OCI-LY1 (cell line): ENCODE data around the gene PTMS.

Source experiments
- H2AFZ ChIP-seq: fragments of 200-600 bp; sonication (generic), shearing (Covaris generic); 2 replicates; pipeline ENCODE4 v1.6.0; 2014; ENCODE audit warnings: antibody characterized with exemption, mild to moderate bottlenecking, low read length
- H3F3A ChIP-seq: fragments of 200-600 bp; sonication (generic), shearing (Covaris generic); 2 replicates; pipeline ENCODE4 v1.6.0; 2014; ENCODE audit warnings: mild to moderate bottlenecking, antibody characterized with exemption, low read length, moderate library complexity; ENCODE audit not compliant: insufficient read depth
- H3K27ac ChIP-seq: fragments of 200-600 bp; sonication (generic); 2 replicates; pipeline ENCODE4 v1.5.1; 2014; ENCODE audit warnings: low read length, mixed run types, mild to moderate bottlenecking, low read depth; ENCODE audit not compliant: poor library complexity, severe bottlenecking
- H3K27me3 ChIP-seq: fragments of 200-600 bp; sonication (generic); 2 replicates; pipeline ENCODE4 v1.6.0; 2014; ENCODE audit warnings: antibody characterized with exemption, mild to moderate bottlenecking, low read length, moderate library complexity; ENCODE audit not compliant: insufficient read depth
- H3K36me3 ChIP-seq: fragments of 200-600 bp; sonication (generic); 2 replicates; pipeline ENCODE4 v1.6.1; 2014; ENCODE audit warnings: mild to moderate bottlenecking, antibody characterized with exemption, low read length, moderate library complexity, mixed read lengths; ENCODE audit not compliant: insufficient read depth
- H3K4me1 ChIP-seq: fragments of 200-600 bp; sonication (generic); 2 replicates; pipeline ENCODE4 v1.5.1; 2014; ENCODE audit warnings: mild to moderate bottlenecking, low read length, moderate library complexity; ENCODE audit not compliant: insufficient read depth, severe bottlenecking
- H3K4me2 ChIP-seq: fragments of 200-600 bp; sonication (generic), shearing (Covaris generic); 2 replicates; pipeline ENCODE4 v1.6.1; 2014; ENCODE audit warnings: low read length
- H3K4me3 ChIP-seq: fragments of 200-600 bp; sonication (generic); 2 replicates; pipeline ENCODE4 v1.5.1; 2014; ENCODE audit warnings: low read length, low read depth, mild to moderate bottlenecking, mixed read lengths; ENCODE audit not compliant: poor library complexity, severe bottlenecking
- H3K79me2 ChIP-seq: fragments of 200-600 bp; shearing (Covaris generic); 2 replicates; pipeline ENCODE4 v1.6.1; 2016; ENCODE audit warnings: mixed run types, low read length, mixed read lengths; ENCODE audit not compliant: insufficient read depth
- H3K9ac ChIP-seq: fragments of 200-600 bp; sonication (generic), shearing (Covaris generic); 2 replicates; pipeline ENCODE4 v1.6.1; 2014; ENCODE audit warnings: mild to moderate bottlenecking, low read length, mixed read lengths
- H3K9me2 ChIP-seq: fragments of 200-600 bp; sonication (generic), shearing (Covaris generic); 2 replicates; pipeline ENCODE4 v1.6.1; 2014; ENCODE audit warnings: low read depth, mild to moderate bottlenecking, low read length, mixed read lengths
- H3K9me3 ChIP-seq: fragments of 200-600 bp; shearing (Covaris generic); 2 replicates; pipeline ENCODE4 v1.6.1; 2014; ENCODE audit warnings: low read length, mixed read lengths
- H4K20me1 ChIP-seq: fragments of 200-600 bp; sonication (generic), shearing (Covaris generic); 2 replicates; pipeline ENCODE4 v1.6.0; 2016; ENCODE audit warnings: mild to moderate bottlenecking, low read length; ENCODE audit not compliant: insufficient read depth
- EZH2 ChIP-seq: fragments of 200-600 bp; sonication (generic), shearing (Covaris generic); IDR thresholded peaks from 2 replicates; pipeline ENCODE4 v1.8.0; 2017; ENCODE audit warnings: borderline replicate concordance, mixed run types, mild to moderate bottlenecking, antibody characterized with exemption, low read length, moderate library complexity, mixed read lengths
- TF ChIP-seq, protein P1 (sequence below): fragments of 200-600 bp; sonication (generic), shearing (Covaris generic); IDR thresholded peaks from 2 replicates; pipeline ENCODE4 v1.5.1; 2017; ENCODE audit warnings: mild to moderate bottlenecking, antibody characterized with exemption, low read length, moderate library complexity, mixed read lengths

Gene PTMS

GRCh38 chr12:6780573-6780972, 14.4 kb downstream of the PTMS start:
- H3K9ac ChIP-seq = no peak overlapping the region
- no peak for TF ChIP-seq EZH2
- TF ChIP-seq, protein P1, sequence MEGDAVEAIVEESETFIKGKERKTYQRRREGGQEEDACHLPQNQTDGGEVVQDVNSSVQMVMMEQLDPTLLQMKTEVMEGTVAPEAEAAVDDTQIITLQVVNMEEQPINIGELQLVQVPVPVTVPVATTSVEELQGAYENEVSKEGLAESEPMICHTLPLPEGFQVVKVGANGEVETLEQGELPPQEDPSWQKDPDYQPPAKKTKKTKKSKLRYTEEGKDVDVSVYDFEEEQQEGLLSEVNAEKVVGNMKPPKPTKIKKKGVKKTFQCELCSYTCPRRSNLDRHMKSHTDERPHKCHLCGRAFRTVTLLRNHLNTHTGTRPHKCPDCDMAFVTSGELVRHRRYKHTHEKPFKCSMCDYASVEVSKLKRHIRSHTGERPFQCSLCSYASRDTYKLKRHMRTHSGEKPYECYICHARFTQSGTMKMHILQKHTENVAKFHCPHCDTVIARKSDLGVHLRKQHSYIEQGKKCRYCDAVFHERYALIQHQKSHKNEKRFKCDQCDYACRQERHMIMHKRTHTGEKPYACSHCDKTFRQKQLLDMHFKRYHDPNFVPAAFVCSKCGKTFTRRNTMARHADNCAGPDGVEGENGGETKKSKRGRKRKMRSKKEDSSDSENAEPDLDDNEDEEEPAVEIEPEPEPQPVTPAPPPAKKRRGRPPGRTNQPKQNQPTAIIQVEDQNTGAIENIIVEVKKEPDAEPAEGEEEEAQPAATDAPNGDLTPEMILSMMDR = no peak
- H3F3A ChIP-seq = no peaks in the 10 kb centered on the region
- H3K27ac ChIP-seq = no peak overlapping the region
- H3K79me2 ChIP-seq = no peaks in the 10 kb centered on the region
- H3K4me1 ChIP-seq = peaks cover 22% of the 10 kb centered on the region
- no peak overlapping the region for H3K4me3 ChIP-seq
- 0 out of 2 replicates have a peak, but pooled peaks cover 5% of the 10 kb centered on the region for H3K27me3 ChIP-seq
- no peak overlapping the region for H2AFZ ChIP-seq
- no peaks in the 10 kb centered on the region for H3K9me3 ChIP-seq
- H3K4me2 ChIP-seq = no peak overlapping the region
- H3K36me3 ChIP-seq = no peaks in the 10 kb centered on the region
- no peaks in the 10 kb centered on the region for H4K20me1 ChIP-seq
- H3K9me2 ChIP-seq = no peaks in the 10 kb centered on the region

- Histone ChIP-seq H3F3A (no peaks in the 10 kb centered on the region), H3K9ac (no peak overlapping the region), H3K27me3 (0 out of 2 replicates have a peak, but pooled peaks cover 5% of the 10 kb centered on the region), H3K36me3 (no peaks in the 10 kb centered on the region), H3K4me3 (no peak overlapping the region), H3K9me2 (no peaks in the 10 kb centered on the region), H3K9me3 (no peaks in the 10 kb centered on the region), H3K4me1 (peaks cover 22% of the 10 kb centered on the region), H4K20me1 (no peaks in the 10 kb centered on the region), H3K4me2 (no peak overlapping the region), H3K79me2 (no peaks in the 10 kb centered on the region), H2AFZ (no peak overlapping the region), H3K27ac (no peak overlapping the region)
- TF ChIP-seq, protein P1 = no peak
- TF ChIP-seq EZH2 = no peak
Observed at GRCh38 chr12:6782119-6782518, 16.0 kb downstream of the PTMS start.

GRCh38 chr12:6782850-6783566, 16.8 kb downstream of the PTMS start:
- Histone ChIP-seq H3K9me2 (no peaks in the 10 kb centered on the region), H3K4me1 (peaks cover 19% of the 10 kb centered on the region), H3K4me2 (no peak overlapping the region), H3K9me3 (no peaks in the 10 kb centered on the region), H4K20me1 (no peaks in the 10 kb centered on the region), H3K27me3 (0 out of 2 replicates have a peak, but pooled peaks cover under 1% of the 10 kb centered on the region), H3K79me2 (no peaks in the 10 kb centered on the region), H3K36me3 (no peaks in the 10 kb centered on the region), H2AFZ (no peak overlapping the region), H3K9ac (no peak overlapping the region), H3K4me3 (no peak overlapping the region), H3F3A (no peaks in the 10 kb centered on the region), H3K27ac (no peak overlapping the region)
- TF ChIP-seq EZH2 = no peak
- TF ChIP-seq, protein P1 = no peak
